Activated naive CD8-positive, alpha-beta T cell treated with anti-CD3 and anti-CD28 coated beads, Interleukin-2, amount 50 U/mL, for 24 hours (primary cell): Measurements from ENCODE around the gene FOXP2.

Experiments
- ATAC-seq: fragments of 150-1000 bp; cut with Tn5 transposase; one replicate; pipeline ENCODE4 v1.10.0; 2021
- DNase-seq: peaks from one replicate; pipeline ENCODE4 v3.0.0; 2021
- H3K27ac Mint-ChIP-seq: one replicate; pipeline ENCODE4 v1.8.0; 2021; ENCODE audit warnings: mild to moderate bottlenecking, mixed read lengths
- H3K27me3 Mint-ChIP-seq: one replicate; pipeline ENCODE4 v1.8.0; 2021; ENCODE audit warnings: mixed read lengths
- H3K36me3 Mint-ChIP-seq: one replicate; pipeline ENCODE4 v1.8.0; 2021; ENCODE audit warnings: low read depth, mixed read lengths
- H3K4me1 Mint-ChIP-seq: one replicate; pipeline ENCODE4 v1.8.0; 2021; ENCODE audit warnings: mixed read lengths
- H3K4me3 Mint-ChIP-seq: one replicate; pipeline ENCODE4 v1.8.0; 2021; ENCODE audit warnings: mild to moderate bottlenecking, moderate library complexity, mixed read lengths
- H3K9me3 Mint-ChIP-seq: one replicate; pipeline ENCODE4 v1.8.0; 2021; ENCODE audit warnings: mixed read lengths

Gene FOXP2

DNA sequence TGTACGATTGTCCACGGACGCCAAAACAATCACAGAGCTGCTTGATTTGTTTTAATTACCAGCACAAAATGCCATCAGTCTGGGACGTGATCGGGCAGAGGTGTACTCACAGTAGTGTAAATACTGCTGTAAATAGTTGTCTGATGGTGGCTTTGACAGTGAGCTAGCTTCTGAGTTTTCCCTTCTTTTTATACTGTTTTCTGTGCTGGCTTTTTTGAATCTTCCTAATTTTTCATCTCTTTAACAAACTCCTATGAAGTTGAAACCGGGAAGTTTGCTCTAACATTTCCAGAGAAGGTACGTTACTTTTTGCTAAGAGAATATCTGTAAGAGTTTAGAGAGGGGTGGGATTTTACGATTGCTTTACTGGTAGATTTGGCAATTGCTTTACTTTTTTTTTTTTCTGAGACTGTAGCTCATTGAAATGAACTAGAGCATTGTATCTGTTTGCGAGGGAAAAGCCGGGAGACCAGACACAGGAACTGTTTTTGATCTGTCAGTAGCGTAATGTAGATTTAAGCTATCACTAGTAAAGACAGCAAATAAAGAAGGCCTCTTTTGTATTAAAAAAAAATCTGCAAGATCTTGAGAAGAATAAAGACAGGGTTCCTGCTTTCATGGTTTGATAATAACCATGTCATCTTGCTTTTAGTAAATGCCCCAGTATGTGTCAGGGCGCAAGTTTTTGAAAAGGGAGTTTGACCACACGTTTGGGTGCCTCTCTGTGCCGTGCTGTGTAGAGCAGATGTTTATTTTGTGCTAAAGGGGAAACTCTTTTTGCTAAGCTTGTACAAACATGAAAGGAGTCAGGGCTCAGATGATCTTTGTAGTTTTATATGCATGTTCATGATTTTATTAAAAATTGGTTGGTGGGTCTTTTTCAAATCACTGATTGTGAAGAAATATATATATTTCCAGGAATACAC is 712 bp downstream of the FOXP2 start:
- H3K27me3 Mint-ChIP-seq: no peaks in the 10 kb centered on the region
- no peak overlapping the region for H3K4me3 Mint-ChIP-seq
- H3K36me3 Mint-ChIP-seq: no peaks in the 10 kb centered on the region
- no peak for DNase-seq
- no peaks in the 10 kb centered on the region for H3K9me3 Mint-ChIP-seq
- no peaks in the 10 kb centered on the region for H3K4me1 Mint-ChIP-seq
- no peak overlapping the region for H3K27ac Mint-ChIP-seq
- ATAC-seq: no peak

DNA sequence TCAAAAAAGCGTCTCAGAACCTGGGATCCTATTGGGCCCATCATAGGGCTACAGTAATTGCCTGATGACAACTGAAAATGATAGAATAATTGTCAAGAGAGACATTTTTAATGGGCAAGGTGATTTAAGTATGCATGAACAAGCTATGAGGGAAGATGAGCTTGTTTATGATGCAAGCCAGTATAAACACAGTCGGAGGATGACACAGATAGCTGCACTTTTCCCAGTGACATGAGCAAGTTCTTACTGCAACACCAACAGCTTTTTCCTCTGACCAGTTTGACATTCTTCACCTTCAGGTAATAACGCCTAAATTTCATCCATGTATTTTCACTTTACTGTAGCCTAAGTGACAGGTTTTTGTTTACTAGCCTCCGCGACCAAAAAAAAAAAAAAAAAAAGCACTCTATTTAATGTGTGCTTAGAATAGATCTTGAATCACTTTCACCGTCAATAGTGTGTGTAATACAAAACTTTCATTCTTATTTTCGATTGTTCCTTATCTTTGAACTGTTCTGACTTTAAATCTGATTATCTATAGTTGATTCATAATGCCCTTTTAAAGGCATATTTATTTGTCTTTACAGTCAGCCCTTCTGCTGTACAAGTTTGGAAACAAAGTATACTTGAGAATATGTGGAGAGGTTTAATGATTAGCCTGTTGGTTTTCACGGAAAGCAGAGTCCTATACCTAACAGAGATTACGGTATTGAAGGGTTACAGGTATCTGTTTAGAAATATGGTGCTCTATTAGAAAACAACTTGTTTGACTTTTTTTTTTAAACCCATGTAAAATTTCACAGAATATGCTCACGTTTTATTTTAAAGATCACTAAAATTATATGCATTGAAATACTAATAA is 1.7 kb downstream of the FOXP2 start:
- H3K27me3 Mint-ChIP-seq: no peaks in the 10 kb centered on the region
- no peak overlapping the region for H3K4me3 Mint-ChIP-seq
- H3K4me1 Mint-ChIP-seq: no peaks in the 10 kb centered on the region
- DNase-seq (no peak), ATAC-seq (no peak)
- no peaks in the 10 kb centered on the region for H3K9me3 Mint-ChIP-seq
- no peak overlapping the region for H3K27ac Mint-ChIP-seq
- no peaks in the 10 kb centered on the region for H3K36me3 Mint-ChIP-seq

- Mint-ChIP-seq H3K27me3 (no peaks in the 10 kb centered on the region), H3K4me3 (no peak overlapping the region), H3K36me3 (no peaks in the 10 kb centered on the region), H3K27ac (no peak overlapping the region), H3K9me3 (no peaks in the 10 kb centered on the region), H3K4me1 (no peaks in the 10 kb centered on the region)
- DNase-seq (no peak), ATAC-seq (no peak)
Observed at GRCh38 chr7:114417290-114417689, 2.7 kb downstream of the FOXP2 start.

DNA sequence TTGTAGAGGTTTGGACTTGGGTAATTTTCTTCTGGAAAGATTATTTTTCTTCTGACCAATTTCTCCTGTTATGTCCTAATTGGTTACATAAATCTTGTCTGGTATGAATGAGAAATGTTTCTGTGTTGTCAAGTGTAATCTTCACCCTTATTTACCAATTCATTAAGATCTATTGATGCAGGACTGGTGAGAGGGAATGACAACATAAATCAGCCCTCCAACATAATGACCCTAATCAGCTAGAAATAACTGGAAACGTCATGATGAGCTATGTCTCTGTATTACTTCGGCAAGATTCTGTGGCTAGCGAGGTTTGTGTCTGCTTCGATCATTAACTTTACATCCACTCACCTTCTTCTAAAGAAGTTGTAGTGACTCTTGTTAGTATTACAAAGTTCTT is 3.5 kb downstream of the FOXP2 start:
- Mint-ChIP-seq H3K27ac (no peak overlapping the region), H3K4me3 (no peak overlapping the region), H3K4me1 (no peaks in the 10 kb centered on the region), H3K27me3 (no peaks in the 10 kb centered on the region), H3K9me3 (no peaks in the 10 kb centered on the region), H3K36me3 (no peaks in the 10 kb centered on the region)
- DNase-seq (no peak), ATAC-seq (no peak)

- ATAC-seq (no peak), DNase-seq (no peak)
- Mint-ChIP-seq H3K36me3 (no peaks in the 10 kb centered on the region), H3K27ac (no peak overlapping the region), H3K9me3 (no peaks in the 10 kb centered on the region), H3K4me1 (no peaks in the 10 kb centered on the region), H3K4me3 (no peak overlapping the region), H3K27me3 (no peaks in the 10 kb centered on the region)
Observed at GRCh38 chr7:114419441-114420272, 5.0 kb downstream of the FOXP2 start.

DNA sequence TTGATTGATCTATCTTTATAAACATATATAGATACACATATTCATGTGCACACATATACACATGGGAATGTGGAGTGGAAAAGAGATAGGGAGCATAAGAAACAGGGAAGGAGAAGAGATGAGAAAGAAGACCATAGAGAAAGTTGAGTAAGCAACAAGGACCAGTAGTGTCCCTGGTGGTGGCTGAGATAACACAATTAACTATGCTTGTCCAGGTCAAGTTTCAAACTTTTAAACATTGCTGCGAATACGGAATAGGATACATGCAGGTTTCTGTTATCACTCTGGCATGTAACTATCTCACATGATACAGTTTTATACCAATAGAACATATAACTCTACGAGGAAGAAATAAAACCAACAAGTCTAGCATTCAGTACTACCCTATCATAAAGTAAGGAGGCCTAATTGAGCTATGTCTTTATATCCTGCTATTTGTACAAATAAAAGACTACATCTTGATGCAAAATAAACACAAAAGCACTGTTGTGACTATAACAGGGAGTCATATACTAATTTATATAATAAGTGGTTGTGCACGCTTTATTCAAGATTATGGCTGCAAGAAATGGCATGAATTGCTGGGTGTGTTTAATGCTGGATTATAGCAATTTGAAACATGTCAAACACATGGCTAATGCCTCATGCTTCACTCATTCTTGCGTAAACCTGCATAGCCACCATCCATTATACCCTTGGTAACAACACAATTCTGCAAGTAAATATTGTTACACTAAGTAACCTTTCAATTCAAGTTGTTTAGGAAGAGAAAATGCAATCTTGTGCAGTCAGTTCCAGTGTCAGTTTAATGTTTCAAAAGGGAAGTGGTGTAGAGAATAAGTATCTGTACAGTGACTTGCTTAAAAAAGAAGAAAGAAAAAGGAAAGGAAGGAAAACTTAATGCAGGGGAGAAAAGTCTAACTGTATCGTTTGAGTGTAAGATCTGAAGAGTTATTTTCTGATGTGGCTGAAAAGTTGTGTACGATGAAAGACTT is 8.2 kb downstream of the FOXP2 start:
- Mint-ChIP-seq H3K4me1 (no peaks in the 10 kb centered on the region), H3K9me3 (no peaks in the 10 kb centered on the region)
- ATAC-seq: no peak

DNA sequence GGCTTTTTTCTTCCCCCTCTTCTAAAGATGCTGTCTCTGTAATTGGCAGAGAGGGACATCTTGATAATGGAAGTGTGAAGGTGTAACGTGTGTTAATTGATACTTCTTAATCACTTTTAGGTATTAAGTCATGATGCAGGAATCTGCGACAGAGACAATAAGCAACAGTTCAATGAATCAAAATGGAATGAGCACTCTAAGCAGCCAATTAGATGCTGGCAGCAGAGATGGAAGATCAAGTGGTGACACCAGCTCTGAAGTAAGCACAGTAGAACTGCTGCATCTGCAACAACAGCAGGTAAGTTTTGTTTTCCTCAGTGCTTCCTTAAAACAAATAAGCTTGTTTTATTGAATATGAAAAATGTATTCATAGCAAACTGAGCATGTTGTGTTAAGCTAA is 11.8 kb downstream of the FOXP2 start:
- Mint-ChIP-seq H3K9me3 (no peaks in the 10 kb centered on the region), H3K36me3 (no peaks in the 10 kb centered on the region), H3K27ac (no peak overlapping the region), H3K27me3 (no peaks in the 10 kb centered on the region), H3K4me3 (no peak overlapping the region), H3K4me1 (no peaks in the 10 kb centered on the region)
- DNase-seq (no peak), ATAC-seq (no peak)

More for the DNA sequence above, 8.2 kb downstream of the FOXP2 start:
- DNase-seq: no peak
- no peak overlapping the region for H3K4me3 Mint-ChIP-seq
- no peak overlapping the region for H3K27ac Mint-ChIP-seq
- no peaks in the 10 kb centered on the region for H3K27me3 Mint-ChIP-seq
- no peaks in the 10 kb centered on the region for H3K36me3 Mint-ChIP-seq

DNA sequence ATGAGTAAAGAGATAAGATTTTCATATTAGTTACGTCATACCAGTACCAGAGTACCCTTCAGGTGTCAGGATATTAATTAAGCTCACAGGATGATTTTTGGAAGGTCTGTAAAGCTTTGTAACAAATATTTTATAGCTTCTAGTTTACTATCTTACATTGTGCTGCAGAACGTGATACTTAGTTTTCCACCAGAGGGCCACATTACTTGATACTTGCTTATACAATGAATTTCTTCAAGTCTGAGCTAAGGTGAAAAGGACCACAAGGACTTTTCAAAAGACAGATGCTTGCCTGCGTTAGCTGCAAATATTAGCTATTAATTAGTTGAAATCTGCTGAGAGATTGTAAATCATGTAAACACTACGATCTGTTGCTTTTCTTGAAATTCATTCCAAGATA is 12.2 kb downstream of the FOXP2 start:
- DNase-seq: no peak
- Mint-ChIP-seq H3K36me3 (no peaks in the 10 kb centered on the region), H3K27me3 (no peaks in the 10 kb centered on the region), H3K9me3 (no peaks in the 10 kb centered on the region), H3K4me3 (no peak overlapping the region), H3K27ac (no peak overlapping the region), H3K4me1 (no peaks in the 10 kb centered on the region)
- ATAC-seq: no peak

DNA sequence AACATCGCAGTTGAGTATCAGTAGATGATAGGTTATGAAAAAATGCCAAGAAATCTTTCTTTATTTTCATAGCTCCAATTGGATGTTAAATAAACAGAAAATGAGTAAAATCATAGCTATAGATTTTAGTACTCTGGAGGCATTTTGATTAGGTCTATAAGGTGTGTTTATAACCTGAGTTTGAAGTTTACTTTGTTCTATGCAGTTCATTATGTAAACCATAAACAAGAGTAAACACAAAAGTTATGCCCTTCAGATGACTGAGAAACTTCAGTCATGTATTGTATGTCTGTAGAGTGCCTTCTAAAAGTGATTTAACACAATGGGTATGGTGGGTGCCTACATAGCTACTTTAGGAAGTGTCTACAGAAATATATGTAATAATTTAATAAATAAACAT is 13.6 kb downstream of the FOXP2 start:
- no peaks in the 10 kb centered on the region for H3K9me3 Mint-ChIP-seq
- DNase-seq (no peak), ATAC-seq (no peak)
- no peaks in the 10 kb centered on the region for H3K4me1 Mint-ChIP-seq
- H3K4me3 Mint-ChIP-seq: no peak overlapping the region
- H3K36me3 Mint-ChIP-seq: no peaks in the 10 kb centered on the region
- no peak overlapping the region for H3K27ac Mint-ChIP-seq
- H3K27me3 Mint-ChIP-seq: no peaks in the 10 kb centered on the region

GRCh38 chr7:114431189-114431588 is 16.6 kb downstream of the FOXP2 start:
- Mint-ChIP-seq H3K4me3 (no peak overlapping the region), H3K9me3 (peaks cover 4% of the 10 kb centered on the region), H3K4me1 (no peaks in the 10 kb centered on the region), H3K27ac (no peak overlapping the region), H3K36me3 (no peaks in the 10 kb centered on the region), H3K27me3 (no peaks in the 10 kb centered on the region)
- no peak for ATAC-seq
- no peak for DNase-seq

DNA sequence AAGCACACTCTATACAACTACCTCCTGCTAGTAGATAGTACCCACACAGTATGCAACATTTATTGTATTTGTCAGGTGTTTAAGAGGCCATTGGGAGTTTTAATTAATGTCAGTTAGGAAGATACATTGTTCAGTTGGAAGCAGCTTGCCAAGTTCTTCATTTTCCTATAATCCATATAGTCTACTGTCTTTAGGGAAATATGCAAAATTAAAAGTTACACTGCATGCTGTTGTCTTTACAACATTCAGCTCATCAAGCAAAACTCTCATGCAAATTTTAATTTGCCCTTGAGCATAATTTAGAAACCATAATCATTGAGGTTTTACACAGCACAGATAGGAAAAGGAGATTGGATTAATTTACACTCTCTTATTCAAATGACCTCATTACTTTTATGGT is 17.4 kb downstream of the FOXP2 start:
- Mint-ChIP-seq H3K4me1 (no peaks in the 10 kb centered on the region), H3K9me3 (peaks cover 4% of the 10 kb centered on the region), H3K27me3 (no peaks in the 10 kb centered on the region), H3K27ac (no peak overlapping the region), H3K4me3 (no peak overlapping the region), H3K36me3 (no peaks in the 10 kb centered on the region)
- DNase-seq (no peak), ATAC-seq (no peak)

DNA sequence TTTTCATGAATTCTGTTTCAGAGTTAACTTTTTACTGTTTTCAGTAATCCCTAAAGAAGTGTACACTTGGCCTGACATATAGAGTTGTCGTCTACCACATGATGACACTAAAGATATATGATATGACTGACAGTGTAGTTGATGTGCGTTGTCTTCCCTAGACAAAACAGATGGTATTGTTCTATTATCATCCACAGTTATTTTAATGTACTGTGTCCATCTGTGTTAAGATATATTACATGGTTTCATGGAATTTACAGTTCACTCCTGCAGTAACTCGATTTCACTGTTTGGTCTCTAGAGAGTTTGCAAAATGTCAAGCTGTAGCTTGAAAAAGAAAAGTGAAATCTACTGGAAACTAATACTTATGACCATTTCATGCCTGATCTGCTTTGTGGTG is 18.1 kb downstream of the FOXP2 start:
- Mint-ChIP-seq H3K4me1 (no peaks in the 10 kb centered on the region), H3K9me3 (peaks cover 4% of the 10 kb centered on the region), H3K27ac (no peak overlapping the region), H3K27me3 (no peaks in the 10 kb centered on the region), H3K36me3 (no peaks in the 10 kb centered on the region), H3K4me3 (no peak overlapping the region)
- no peak for DNase-seq
- ATAC-seq: no peak

GRCh38 chr7:114439581-114439980 is 25.0 kb downstream of the FOXP2 start:
- no peak for DNase-seq
- Mint-ChIP-seq H3K36me3 (no peaks in the 10 kb centered on the region), H3K4me1 (no peaks in the 10 kb centered on the region), H3K9me3 (peaks cover 4% of the 10 kb centered on the region), H3K27ac (no peak overlapping the region), H3K27me3 (no peaks in the 10 kb centered on the region), H3K4me3 (no peak overlapping the region)
- ATAC-seq: no peak
